ENCODE data around the gene SUGCT. TPM values are rescaled to one million over a fixed set of nuclear protein-coding genes. Genes with fewer than 3 reads are reported as not detected.
A peak's percentile ranks its signal among the peaks of the same experiment; 100 is the strongest.

Gene SUGCT
- total RNA-seq, 1 donor from 2014 or later, result 11.8 TPM

DNA sequence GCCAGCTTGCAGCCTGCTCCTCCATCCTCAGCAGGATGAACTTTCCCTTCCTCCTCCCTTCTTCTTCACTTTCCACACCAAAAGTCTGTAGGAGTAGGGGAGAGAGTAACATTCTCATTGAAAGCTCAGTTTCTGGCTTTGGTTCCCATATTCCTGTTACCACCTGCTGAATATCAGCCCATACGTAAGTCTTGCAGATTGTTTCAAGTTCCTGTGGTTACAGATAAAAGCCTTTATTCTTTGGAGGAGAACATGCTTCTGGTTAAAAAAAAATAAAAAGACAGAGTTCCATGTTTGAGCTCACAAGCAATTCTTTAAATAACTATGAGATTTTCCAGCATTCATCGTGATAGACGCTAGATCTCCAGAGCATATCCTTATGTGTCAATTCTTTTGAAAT, 637.3 kb downstream of the SUGCT start:
- no peak for DNase-seq (ENCODE audit: low read depth)

- DNase-seq (ENCODE audit: low read depth), result no peak
Observed at GRCh38 chr7:40773656-40774055, 638.9 kb downstream of the SUGCT start.

- no peak for DNase-seq (ENCODE audit: low read depth)
Observed at GRCh38 chr7:40775877-40776276, 641.1 kb downstream of the SUGCT start.

DNA sequence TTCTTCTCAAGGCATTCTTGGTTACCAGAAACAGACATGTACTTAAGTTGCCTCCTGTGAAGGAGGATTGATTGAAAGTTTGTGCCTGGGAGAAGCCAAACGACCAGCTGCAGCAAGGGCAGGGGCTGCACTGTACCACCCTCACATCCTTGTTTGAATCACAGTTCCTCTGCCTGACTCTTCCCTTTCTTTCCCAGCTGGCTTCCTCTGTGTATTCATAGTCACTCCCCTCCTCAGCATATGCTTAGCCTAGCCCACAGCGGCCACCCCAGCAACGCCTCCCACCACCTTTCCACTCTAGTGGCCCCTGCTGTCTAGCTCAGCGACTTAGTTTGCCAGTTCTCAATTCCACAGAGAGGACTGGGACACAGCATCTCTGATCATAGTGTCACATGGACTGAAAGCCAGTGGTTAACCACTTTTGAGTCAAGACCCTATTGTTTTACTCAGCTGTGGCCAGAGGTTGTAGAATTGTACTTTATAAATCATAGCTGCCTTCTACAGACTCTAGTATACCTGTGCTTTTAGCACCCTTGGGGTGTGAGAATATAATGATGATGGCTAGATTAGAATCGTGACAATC, 643.0 kb downstream of the SUGCT start:
- peak; percentile 47 for DNase-seq (ENCODE audit: low read depth)

DNA sequence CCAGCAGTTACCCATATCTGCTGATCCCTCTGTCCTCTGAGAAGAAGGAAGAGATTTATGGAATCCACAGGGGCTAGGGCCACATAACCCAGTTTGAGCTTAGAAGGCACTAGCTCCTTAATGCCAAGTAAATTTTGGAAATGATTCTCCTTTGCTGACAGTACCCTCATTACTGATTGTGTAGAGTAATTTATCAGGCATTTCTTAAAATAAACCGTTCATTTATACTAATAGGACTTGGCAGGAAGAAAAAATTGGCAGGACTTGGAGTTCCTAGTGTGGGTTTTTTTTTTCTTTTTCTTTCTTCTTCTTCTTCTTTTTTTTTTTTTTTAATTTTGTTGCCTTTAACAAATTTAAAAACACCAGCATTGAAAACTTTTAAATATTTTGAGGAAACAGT, 645.7 kb downstream of the SUGCT start:
- no peak for DNase-seq (ENCODE audit: low read depth)

GRCh38 chr7:40782836-40783235, 648.0 kb downstream of the SUGCT start:
- no peak for DNase-seq (ENCODE audit: low read depth)

GRCh38 chr7:40784176-40784575, 649.4 kb downstream of the SUGCT start:
- DNase-seq (ENCODE audit: low read depth), result no peak

GRCh38 chr7:40786909-40787308, 652.1 kb downstream of the SUGCT start:
- no peak for DNase-seq (ENCODE audit: low read depth)

DNA sequence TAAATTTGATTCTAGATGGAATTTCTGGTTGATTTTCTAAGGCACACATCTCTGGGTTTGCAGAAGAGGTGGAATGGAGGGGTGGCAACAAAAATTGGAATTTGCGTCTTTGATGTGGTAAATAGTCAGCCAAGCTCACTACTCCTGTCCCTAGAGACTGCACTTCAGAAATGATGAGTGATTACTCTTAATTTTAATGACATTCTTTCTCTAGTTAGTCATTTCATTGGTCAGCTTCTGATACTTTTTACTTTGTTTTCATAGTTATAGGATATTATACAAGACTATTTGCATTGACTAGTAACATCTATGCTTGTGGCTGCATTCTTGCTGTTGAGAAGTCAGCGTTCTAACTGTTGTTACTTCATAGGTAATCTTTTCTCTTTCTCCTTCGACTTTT, 658.3 kb downstream of the SUGCT start:
- peak; percentile 34 for DNase-seq (ENCODE audit: low read depth)

DNA sequence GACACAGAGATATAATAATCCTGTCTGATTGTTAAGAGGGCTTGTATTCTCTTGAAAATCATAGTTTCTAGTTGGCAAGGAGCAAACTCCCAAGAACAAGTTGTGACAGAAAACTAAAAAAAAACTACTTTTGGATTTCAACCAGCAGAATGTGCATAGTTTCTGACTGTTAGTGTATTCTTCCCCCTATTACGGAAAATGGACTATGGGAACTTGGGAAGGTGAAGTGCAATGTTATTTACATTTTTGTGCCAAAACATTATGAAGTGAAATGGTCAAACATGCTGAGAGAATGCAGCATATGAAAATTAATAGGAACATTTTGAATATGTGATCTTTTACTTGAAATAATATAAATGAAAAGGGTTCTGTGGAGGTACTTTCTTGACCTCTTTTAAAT, 660.8 kb downstream of the SUGCT start:
- no peak for DNase-seq (ENCODE audit: low read depth)

GRCh38 chr7:40796723-40797122, 661.9 kb downstream of the SUGCT start:
- no peak for DNase-seq (ENCODE audit: low read depth)

- DNase-seq (ENCODE audit: low read depth), result no peak
Observed at GRCh38 chr7:40798613-40799012, 663.8 kb downstream of the SUGCT start.

DNA sequence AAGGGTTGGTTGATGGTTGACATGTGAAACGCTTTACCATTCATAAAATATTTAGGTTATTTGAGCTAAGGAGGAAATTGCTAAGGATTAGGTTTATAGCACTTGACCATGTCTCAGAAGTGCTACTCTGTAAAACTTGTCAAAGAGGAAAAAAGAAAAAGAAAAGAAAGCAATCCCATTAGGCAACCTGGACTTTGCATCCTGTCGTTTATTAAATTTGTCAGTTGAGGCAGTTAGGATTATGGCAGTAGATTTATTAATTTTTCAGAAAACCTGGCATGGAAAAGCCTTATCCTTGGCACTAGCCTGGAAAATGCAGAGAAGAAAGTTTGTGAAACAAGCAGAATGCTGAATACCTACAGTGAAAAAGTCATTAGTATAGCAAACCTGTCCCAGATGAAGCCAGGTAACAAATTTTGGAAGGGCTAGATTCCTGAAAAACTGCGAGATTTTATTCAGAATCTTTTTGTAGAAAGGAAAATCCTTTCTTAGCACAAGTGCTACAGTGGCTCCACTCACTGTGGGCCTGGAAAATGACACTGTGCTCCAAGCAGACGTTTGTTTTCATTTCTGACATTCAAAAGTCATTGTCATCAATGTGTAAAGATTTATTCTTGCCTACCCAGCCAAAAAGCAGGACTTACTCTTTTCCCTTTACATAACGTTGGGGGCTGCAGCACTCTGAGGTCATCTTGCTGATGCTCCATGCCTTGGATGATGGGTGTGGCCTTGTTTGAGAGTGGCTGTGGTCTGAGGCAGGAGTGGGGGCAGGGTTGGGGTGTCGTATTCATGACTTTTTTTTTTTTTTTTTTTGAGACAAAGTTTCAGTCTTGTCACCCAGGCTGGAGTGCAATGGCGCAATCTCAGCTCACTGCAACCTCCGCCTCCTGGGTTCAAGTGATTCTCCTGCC, 664.9 kb downstream of the SUGCT start:
- DNase-seq (ENCODE audit: low read depth), result no peak

DNA sequence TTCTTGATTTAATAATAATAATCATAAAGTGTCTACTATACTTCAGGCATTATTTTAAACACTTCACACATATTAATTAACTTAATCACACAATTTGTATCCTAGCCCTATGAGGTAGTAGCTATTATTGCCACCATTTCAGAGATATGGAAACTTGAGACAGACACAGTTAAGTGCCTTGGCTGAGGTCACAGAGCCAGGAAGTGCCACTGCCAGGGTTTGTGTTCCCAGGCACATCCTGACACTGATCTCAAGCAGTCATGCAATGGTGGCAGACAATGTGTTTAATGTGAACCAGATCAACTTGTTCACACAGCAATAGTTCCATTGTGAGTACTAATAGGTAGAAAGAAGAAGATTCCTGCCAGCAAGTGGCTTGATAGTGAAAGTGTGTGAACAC, 666.0 kb downstream of the SUGCT start:
- no peak for DNase-seq (ENCODE audit: low read depth)

GRCh38 chr7:40802497-40802896, 667.7 kb downstream of the SUGCT start:
- DNase-seq (ENCODE audit: low read depth), result no peak

- no peak for DNase-seq (ENCODE audit: low read depth)
Observed at GRCh38 chr7:40804477-40805215, 669.8 kb downstream of the SUGCT start.

DNA sequence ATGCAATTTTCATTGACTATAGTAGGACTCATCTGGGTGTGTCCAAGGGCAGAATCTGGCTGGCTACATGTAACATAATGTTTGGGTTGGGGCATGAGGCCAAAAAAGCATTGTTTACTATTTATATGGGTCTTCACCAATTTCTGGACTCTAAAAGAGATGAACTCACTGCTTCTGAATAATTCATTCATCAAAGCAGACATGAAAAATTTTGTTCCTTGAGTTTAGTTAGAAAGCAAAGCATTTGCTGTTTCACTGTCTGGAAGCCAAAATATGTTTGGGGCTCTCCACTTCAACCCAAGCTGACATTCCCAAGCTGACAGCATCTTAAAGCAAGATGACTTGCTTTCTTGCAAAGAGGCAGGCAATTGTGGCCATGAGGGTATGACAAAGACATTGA, 670.6 kb downstream of the SUGCT start:
- no peak for DNase-seq (ENCODE audit: low read depth)

- peak; percentile 97 for DNase-seq (ENCODE audit: low read depth)
Observed at GRCh38 chr7:40808378-40808942, 673.7 kb downstream of the SUGCT start.

- DNase-seq (ENCODE audit: low read depth), result no peak
Observed at GRCh38 chr7:40810274-40810673, 675.5 kb downstream of the SUGCT start.

DNA sequence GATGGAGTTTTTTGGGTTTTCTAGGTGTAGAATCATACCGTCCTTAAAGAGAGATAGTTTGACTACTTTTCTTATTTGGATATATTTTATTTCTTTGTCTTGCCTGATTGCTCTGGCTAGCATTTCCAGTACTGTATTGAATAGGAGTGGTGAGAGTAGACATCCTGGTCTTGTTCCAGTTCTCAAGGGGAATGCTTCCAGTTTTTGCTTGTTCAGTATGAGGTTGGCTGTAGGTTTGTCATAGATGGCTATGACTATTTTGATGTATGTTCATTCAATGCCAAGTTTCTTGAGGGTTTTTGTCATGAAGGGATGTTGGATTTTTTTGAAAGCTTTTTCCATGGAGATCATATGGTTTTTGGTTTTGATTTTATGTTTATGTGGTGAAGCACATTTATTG, 676.9 kb downstream of the SUGCT start:
- no peak for DNase-seq (ENCODE audit: low read depth)

- DNase-seq (ENCODE audit: low read depth), result no peak
Observed at GRCh38 chr7:40815022-40815421, 680.2 kb downstream of the SUGCT start.

GRCh38 chr7:40815512-40815911, 680.7 kb downstream of the SUGCT start:
- DNase-seq (ENCODE audit: low read depth), result peak; percentile 68
